Renal cortex interstitium (tissue), 15 donors: Measurements from ENCODE around the gene EPHB3. TPM values are rescaled to one million over a fixed set of nuclear protein-coding genes. Genes with fewer than 3 reads are reported as not detected.
A peak's percentile ranks its signal among the peaks of the same experiment; 100 is the strongest.

Experiments used
- DNase-seq, 11 donors: peaks; one replicate each; pipeline ENCODE4 v3.0.0-alpha.2; 2013; ENCODE audit warnings: low read depth in 9 of 11, low spot score in 4 of 11; ENCODE audit errors: extremely low read depth in 1 of 11
- long read RNA-seq, 16 experiments: transcript quantifications; one replicate each; lab custom pipeline, GENCODE V29; 2026
- polyA plus RNA-seq, 3 donors: library from polyadenylated mRNA; unstranded; fragments of 120-200 nt; gene quantifications; one replicate each; pipeline ENCODE4 v1.2.1, GENCODE V29; 2013; ENCODE audit not compliant: insufficient read length in 3 of 3

The EPHB3 gene
- 10 to 100 TPM; 29.0 to 32.7 (median 29.5) TPM for polyA plus RNA-seq
- long read RNA-seq, donor 1: 0 reads
- long read RNA-seq, donor 2: 0 reads
- long read RNA-seq, donor 3, full-length matches to known transcripts: 3 of 3 reads
- long read RNA-seq, donor 3, partial matches to known transcripts: 0 of 3 reads
- long read RNA-seq, donor 3, other reads (novel, unspliced or antisense): 0 of 3 reads
- long read RNA-seq, donor 4, full-length matches to known transcripts: 1 of 1 reads
- long read RNA-seq, donor 4, partial matches to known transcripts: 0 of 1 reads
- long read RNA-seq, donor 4, other reads (novel, unspliced or antisense): 0 of 1 reads
- long read RNA-seq, donor 5: 0 reads
- long read RNA-seq, donor 6: 0 reads
- long read RNA-seq, donor 7, full-length matches to known transcripts: 2 of 10 reads
- long read RNA-seq, donor 7, partial matches to known transcripts: 8 of 10 reads
- long read RNA-seq, donor 7, other reads (novel, unspliced or antisense): 0 of 10 reads
- long read RNA-seq, donor 8, full-length matches to known transcripts: 4 of 4 reads
- long read RNA-seq, donor 8, partial matches to known transcripts: 0 of 4 reads
- long read RNA-seq, donor 8, other reads (novel, unspliced or antisense): 0 of 4 reads
- long read RNA-seq, donor 9: 0 reads
- long read RNA-seq, donor 10: 0 reads
- long read RNA-seq, donor 11, partial matches to known transcripts: 0 of 2 reads
- long read RNA-seq, donor 11, other reads (novel, unspliced or antisense): 0 of 2 reads
- long read RNA-seq, donor 12, full-length matches to known transcripts: 4 of 4 reads
- long read RNA-seq, donor 12, partial matches to known transcripts: 0 of 4 reads
- long read RNA-seq, donor 12, other reads (novel, unspliced or antisense): 0 of 4 reads
- long read RNA-seq, donor 13: 0 reads
- long read RNA-seq, donor 14: 0 reads
- long read RNA-seq, donor 15: 0 reads
- long read RNA-seq, donor 16, full-length matches to known transcripts: 1 of 15 reads
- long read RNA-seq, donor 16, partial matches to known transcripts: 14 of 15 reads
- long read RNA-seq, donor 16, other reads (novel, unspliced or antisense): 0 of 15 reads

DNA sequence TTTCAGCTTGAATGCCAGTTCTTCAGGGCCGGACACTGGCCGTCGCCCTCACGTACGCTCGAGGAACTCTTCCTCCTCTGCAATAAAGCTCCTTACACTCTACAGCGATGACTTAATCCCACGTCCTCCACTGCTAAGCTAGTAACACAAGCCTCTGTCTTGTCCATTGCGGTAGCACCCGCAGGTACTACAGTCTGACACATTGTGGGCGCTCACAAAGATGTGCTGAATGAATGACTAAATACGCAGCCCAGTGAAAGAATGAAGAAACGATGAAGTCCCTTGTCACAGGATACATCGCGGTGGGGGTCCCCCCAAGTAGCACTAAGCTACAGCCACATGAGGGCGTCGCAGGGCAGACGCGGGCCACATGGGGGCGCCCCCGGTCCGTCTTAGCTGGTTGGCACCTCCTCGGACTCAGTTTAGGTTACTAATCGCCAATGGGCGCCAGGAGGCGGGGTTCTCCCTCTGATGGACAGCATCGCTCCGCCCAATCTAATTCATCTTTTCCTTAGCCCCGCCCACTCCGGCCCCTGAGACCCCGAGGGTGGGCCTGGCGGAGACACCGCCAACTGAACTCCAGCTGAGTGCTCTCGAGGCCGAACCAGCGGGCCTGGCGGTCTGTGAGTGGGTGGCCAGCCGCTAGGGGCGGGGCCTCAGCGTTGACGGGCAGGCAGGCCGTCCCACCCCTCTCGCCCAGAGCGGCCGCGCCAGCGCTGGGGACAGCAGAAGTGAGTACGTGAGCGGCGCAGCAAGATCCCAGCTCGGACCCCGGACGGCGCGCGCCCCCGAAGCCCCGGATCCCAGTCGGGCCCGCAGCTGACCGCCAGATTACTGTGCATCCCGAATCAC lies at the start of gene EPHB3:
Gene EPHB3, plus strand, starts transcription at position 725 of the 852 bp plus-strand sequence. CDS start 451 bp downstream, outside the sequence.
- DNase-seq: peak; percentile 98 to 100 (median 99)

DNA sequence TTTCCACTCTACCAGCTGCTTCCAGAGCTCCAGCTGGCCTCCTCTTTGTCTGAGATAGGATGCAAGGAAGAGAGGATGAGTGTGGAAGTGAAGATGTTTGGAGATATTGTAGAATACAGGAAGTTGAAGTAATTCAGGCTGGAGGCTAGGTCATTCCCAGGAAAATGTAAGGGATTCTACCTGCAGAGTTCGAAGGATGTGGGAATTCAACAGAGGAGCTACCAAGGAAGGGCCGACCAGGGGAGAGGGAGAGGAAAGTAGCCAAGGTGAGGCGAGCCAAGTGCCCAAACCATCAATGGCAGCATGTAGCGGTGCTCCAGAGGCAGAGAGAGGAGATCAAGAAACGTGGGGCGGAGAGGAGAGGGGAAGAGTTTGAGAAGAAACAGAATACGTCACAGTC lies 49.0 kb upstream of the EPHB3 start:
- no peak for DNase-seq

DNA sequence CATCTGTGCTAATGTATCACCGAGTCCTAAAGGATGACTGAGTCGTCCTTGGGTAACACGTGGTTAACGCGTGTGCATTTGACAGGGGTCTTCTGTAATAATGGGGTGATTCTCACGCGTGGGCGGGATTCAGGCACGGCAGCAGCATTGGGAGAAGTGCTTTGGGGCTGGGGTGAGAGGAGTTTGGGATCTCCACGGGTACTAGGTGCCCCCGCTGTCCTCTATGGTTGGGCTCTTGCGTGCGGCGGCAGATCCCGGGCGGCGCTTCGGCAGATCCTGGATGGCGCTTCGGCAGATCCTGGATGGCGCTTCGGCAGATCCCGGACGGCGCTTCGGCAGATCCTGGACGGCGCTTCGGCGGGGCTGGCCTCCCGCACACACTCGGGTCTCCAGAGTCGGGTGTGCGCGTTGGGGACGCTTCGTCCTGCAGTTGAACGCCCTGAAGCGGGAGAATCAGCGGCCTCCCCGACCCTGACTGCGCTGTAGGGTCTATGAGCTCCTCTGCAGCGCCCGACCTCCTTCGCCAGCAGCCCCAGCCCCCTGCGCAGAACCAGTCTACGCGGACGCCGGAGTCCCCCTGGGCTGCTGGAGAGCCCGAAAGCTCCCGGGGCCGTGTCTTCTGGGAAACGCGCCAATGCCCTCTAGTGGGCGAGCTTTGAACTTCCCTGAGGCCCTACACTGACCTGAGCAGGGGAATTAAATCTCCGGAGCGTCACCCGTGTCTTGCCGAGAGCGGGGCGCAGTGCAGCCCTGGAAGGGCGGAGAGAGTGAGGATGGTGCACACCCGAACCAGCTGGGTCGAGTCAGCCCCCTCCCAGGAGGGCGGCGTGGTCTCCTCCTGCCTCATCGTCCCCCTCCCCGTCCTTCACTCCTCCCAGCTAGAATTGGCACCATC lies 48.1 kb upstream of the EPHB3 start:
- DNase-seq: peak; percentile 61 to 84 (median 80)

DNA sequence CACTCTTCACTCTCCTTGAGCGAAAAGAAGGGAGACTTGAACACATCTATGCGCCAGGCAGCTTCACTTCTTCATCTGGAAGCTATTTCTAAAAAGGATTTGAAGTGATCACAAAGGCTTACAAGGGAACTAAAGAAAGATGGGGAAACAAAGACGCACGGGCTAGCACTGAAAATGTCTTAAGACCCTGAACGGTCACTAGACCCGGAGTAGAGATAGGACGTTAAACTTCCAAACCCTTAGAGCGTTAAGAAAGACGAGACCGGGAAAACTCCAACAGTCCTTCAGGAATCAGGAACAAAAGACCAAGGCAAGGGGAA lies 47.5 kb upstream of the EPHB3 start:
- no peak for DNase-seq

DNA sequence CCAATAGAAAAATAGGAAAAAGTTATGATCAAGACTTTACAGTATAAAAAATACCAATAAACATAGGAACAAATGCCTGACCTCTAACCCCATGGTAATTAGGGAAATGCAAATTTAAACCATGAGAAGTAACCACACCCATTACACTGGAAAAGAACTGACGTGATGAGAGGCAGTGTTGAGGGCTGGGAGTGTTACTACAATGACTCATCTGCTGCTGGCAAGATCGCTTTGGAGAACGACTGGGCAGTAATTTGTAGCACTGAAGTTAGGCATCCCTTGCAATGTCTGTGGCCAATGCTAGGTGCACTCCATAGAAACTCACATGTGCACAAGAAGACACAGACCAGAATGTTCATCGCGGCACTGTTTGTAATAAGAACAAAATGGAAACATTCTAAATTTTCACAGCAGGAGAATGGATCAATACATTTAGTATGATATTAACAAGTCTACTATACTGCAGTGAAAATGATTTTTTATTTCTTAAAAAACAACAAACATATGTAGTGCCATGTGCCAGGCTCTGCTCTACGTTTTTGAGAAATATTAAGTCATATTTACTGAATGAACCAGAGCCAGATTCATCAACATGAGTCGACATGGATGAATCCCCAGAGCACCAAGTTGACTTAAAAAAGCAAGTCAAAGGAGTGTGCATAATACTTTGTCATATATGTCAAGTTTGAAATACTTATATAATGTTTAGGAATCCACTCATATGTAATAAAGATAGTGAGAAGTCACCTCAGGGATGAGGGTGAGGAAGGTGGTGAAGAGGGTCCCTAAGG lies 37.6 kb upstream of the EPHB3 start:
- DNase-seq: no peak

DNA sequence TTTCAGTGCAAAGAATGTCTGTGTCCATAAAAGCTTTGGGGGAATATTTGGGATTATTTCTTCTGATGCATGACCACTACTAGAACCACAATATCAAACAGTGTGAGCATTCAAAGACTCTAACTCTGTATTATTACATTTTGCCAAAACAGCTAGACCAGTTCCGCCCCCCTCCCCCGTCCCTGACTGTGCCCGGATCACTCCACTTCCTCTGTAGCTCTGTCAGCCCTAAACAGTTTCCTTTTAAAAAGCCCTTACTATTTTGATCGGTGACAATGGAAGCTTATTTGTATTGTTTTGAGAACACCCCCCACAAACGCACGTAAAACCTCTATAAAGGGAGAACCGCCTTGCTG lies 36.6 kb upstream of the EPHB3 start:
- DNase-seq: no peak

DNA sequence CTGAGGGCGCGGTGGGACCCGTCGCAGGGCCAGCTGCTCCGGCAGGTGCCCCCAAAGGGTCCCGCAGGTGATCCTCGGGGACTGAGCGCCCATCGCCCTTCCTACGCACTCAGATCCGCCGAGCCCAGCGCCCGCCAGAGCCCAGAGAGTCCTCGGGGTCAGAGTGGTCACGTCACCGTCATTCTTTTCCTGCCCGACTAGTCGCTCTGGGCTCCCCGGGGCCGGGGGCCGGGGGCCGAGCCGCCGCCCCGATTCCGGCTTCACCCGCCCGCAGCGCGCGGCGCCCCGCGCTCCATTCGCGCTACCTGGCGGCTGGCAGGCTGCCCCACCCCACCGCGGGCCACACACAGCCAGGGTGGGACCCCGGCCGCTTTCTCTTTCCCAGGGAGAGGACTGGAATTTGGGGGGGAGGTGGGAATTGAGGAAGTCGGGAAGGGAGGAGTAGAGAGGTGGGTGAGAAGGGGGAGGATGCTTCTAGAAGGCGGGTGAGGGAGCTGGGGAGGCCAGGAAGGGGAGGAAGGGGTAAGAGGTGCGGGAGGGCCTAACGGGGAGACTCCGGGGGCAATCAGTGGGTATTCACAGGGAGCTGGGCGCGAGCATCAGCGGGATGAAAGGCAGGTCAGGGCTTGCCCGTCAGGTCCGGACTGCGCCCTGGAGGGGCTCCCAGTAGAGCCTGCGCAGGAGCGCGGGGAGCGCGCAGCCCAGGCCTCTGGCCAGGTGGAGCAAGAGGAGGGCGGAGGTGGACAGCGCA lies 36.1 kb upstream of the EPHB3 start:
- no peak for DNase-seq

DNA sequence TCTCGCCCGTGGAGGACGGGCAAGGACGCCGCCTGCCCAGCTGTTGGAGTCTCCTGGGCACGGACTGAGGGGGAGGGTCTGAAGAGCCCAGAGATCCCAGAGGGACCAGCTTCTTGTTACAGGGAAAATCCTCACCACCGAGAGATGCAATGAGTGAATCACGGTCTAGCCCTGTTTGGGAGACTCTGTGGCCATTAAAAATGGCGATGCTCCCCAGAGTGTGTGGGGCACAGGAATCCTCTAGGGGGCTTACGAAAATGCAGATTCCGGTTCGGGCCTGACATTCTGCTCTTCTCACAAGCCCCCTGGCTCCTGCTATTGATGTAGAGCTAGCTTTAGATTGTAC lies 35.5 kb upstream of the EPHB3 start:
- DNase-seq: no peak

DNA sequence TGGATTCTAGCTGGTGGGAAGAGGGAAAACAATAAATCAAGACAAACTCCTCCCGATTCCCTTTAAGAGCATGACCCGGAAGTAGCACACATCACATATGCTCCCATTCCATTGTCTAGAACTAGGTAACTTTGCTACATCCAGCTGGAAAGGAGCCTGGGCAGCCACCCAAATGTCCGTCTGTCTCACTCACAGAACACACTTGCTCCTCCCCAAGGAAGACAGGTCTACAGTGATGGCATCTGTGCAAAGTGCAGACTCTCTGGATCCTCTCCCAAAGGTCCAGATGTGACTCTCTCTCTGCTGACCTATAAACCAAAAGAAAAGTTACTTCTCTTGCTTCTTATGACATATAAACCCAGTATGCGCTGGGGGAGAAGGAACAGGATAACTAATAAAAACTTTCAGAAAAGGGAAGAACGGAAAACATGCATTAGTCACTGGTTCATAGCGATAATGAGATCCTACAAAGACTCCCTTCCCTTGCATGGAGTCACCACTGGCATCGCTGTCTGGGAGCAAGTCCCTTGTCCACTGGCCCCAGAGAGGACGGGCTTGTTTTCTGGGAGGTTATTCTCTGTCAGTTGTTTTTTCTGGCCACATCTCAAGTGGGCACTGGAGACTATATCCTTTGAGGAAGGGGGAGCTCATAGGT lies 29.8 kb upstream of the EPHB3 start:
- no peak for DNase-seq

DNA sequence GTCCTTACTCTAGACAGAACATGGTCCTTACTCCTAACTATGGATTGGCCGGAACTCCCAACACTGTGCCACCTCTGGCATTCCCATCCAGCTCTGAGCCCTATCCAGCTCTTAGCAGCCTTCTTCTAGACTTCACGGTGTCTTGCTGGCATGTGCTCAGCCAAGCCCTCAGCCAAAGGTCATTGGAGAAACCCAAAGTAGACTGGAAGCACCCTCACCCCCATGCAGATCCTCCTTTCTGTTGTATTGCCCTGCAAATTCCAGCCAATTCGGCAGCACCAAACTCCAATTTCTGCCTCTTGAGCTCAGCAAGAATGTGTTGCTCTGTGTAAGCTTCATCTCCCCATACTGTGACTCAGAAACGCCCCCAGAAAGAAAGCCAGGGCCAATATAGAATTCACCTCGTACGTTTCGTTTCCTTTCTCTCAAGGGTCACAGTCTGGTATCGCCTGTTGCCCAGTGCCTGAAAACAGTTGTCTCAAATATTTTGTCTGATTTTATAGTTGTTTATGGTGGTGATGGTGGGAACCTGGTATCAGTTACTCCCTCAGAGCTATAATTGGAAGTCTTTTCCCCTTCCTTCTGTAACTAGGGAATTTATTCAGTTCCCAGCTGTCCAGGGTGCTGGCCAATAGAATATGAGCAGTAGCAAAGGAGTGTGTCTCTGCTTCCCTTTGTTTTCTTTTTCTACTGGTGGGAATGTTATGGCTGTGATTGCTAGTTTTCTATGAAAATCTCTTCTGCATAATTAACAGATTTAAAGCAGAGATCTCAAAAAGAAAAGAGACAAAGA lies 28.4 kb upstream of the EPHB3 start:
- no peak for DNase-seq

DNA sequence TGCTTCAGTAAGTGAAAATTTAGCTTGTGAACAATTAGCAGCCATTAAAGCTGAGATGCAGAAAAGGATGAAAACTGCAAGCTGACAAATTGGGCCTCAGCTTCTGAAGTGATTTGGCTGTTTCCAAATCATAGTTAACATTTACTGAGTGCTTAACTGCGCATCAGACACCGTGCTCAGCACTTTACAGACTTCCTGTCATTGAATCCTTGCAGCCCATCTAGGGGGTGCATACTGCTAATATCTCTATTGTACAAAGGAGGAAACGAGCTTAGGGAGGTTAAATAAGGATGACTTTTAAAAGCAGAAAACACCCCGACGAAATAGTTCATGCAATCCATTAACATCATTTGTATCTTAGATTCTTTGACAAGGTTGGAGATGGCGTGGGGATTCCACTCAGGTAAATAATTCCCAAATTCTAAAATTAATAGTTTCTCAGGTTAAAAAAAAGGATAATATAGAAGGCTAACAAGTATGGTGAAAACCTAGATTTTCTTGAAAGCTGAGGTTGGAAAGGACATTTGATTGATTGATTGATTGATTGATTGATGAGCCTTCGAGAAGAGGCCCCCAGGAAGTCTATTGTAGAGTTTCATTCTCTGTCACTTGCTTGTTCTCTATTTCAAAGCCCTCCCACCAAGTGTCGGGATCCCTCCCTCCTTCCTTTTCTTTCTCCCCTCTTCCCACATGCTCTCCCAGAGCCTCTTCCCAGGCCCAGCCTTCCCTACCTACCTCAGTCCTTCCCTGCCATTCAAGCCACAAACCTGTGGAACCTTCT lies 23.5 kb upstream of the EPHB3 start:
- DNase-seq: no peak

DNA sequence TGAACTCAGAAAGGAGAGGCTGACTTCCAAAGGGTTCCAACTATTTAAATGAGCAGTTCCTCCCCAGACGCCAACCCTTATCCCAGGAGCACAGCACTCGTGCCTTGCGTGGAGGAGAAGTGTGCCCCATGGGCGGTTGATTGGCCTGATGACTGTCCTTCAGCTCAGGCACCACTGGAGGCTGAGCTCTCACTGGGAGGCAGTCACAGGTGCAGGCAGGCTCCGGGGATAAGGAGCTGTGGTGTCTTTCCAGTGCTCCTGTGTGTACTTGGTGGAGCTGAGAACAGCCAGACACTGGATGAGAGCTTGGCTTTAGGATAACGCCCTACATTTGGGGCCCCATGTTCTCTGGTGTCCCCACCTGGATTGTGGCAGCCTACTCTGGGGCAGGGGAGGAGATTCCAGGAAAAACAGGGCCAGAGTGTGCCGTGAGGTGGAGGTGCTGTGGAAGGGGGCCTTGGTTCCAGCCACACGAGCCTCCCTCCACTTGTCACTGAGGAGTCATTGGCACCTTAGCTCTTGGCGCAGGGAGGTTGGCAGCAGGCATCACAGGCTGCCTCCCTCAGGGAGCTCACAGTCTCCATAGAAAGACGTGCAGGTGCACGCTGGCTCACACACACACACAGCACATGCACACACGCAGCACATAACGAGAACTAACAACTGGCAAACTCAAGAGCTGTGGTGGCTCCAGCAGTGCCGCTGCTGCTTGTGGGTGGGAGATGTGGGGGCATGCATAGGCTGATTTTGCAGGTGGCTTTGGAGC lies 22.7 kb upstream of the EPHB3 start:
- DNase-seq: no peak

DNA sequence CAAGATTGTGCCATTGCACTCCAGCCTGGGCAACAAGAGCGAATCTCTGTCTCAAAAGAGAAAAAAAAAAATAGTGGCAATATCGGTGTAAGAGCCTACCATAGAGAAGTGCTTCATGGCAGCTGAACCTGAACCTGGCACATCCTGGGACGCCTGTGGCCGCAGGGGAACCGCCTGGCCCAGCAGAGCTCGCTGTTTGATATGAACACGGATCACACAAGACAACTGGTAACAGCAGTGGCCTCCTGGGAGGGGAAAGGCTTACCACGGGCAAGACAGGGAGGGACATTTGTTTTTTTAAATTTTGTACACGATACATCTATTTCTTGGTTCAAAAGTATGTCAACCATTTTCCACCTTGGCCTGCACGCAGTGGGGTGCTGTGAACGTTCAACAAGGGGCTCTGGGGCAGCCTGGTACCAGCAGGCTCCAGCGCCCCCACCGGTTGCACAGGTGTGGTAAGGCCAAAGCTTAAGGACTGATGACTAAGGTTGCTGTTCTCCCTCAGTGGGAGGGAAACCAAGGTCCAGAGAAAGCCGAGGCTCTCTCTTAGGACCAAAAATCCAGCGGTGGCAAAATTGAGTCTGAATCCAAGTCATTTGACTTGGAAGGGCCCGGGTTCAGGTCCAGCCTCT lies 21.7 kb upstream of the EPHB3 start:
- DNase-seq: no peak
